H9 (cell line): ENCODE results near the gene EHBP1L1. TPM values are rescaled to one million over a fixed set of nuclear protein-coding genes. Genes with fewer than 3 reads are reported as not detected.

ENCODE experiments used
- DNase-seq: peaks from one replicate; pipeline ENCODE4 v3.0.0-alpha.2; 2017
- H2AFZ ChIP-seq: one replicate; pipeline ENCODE4 v1.6.1; 2013; ENCODE audit warnings: mild to moderate bottlenecking, low read length, control low read depth, moderate library complexity
- H2AK5ac ChIP-seq: 2 replicates; pipeline ENCODE4 v1.6.1; 2013; ENCODE audit warnings: low read length, control low read depth, mixed read lengths; ENCODE audit not compliant: insufficient read length
- H2BK120ac ChIP-seq: one replicate; pipeline ENCODE4 v1.6.1; 2013; ENCODE audit warnings: low read depth, mild to moderate bottlenecking, low read length, control low read depth, inconsistent platforms; ENCODE audit not compliant: poor library complexity, severe bottlenecking
- H2BK12ac ChIP-seq: 2 replicates; pipeline ENCODE4 v1.6.1; 2013; ENCODE audit warnings: low read length, control low read depth, mixed read lengths, low read depth; ENCODE audit not compliant: insufficient read length
- H2BK15ac ChIP-seq: 2 replicates; pipeline ENCODE4 v1.6.1; 2013; ENCODE audit warnings: low read depth, low read length, control low read depth
- H2BK20ac ChIP-seq: one replicate; pipeline ENCODE4 v1.6.1; 2013; ENCODE audit warnings: low read depth, mild to moderate bottlenecking, low read length, control low read depth, inconsistent platforms; ENCODE audit not compliant: poor library complexity, severe bottlenecking
- H2BK5ac ChIP-seq: 2 replicates; pipeline ENCODE4 v1.6.1; 2013; ENCODE audit warnings: low read length, control low read depth, mixed read lengths; ENCODE audit not compliant: insufficient read length
- H3K14ac ChIP-seq: 2 replicates; pipeline ENCODE4 v1.6.1; 2013; ENCODE audit warnings: low read length, control low read depth; ENCODE audit not compliant: insufficient read depth
- H3K18ac ChIP-seq: 2 replicates; pipeline ENCODE4 v1.6.1; 2013; ENCODE audit warnings: low read depth, mild to moderate bottlenecking, mixed read lengths, low read length, control low read depth; ENCODE audit not compliant: insufficient read length
- H3K23ac ChIP-seq: 2 replicates; pipeline ENCODE4 v1.6.1; 2013; ENCODE audit warnings: low read length, control low read depth, mixed read lengths, low read depth; ENCODE audit not compliant: insufficient read length
- H3K23me2 ChIP-seq: 2 replicates; pipeline ENCODE4 v1.6.1; 2013; ENCODE audit warnings: low read depth, mild to moderate bottlenecking, mixed read lengths, low read length, control low read depth; ENCODE audit not compliant: insufficient read length, poor library complexity, severe bottlenecking
- H3K27ac ChIP-seq: 2 replicates; pipeline ENCODE4 v1.5.1; 2013; ENCODE audit warnings: low read length, control low read depth, mixed read lengths, low read depth; ENCODE audit not compliant: insufficient read length
- H3K27me3 ChIP-seq: 2 replicates; pipeline ENCODE4 v1.6.1; 2013; ENCODE audit warnings: low read length, control low read depth, inconsistent platforms; ENCODE audit not compliant: insufficient read depth
- H3K4ac ChIP-seq: 2 replicates; pipeline ENCODE4 v1.6.1; 2013; ENCODE audit warnings: low read depth, mild to moderate bottlenecking, control low read depth, inconsistent platforms, low read length, moderate library complexity
- H3K4me1 ChIP-seq: 2 replicates; pipeline ENCODE4 v1.6.1; 2013; ENCODE audit warnings: low read length, control low read depth, inconsistent platforms; ENCODE audit not compliant: insufficient read depth
- H3K4me2 ChIP-seq: 2 replicates; pipeline ENCODE4 v1.6.1; 2013; ENCODE audit warnings: low read length, control low read depth, mixed read lengths; ENCODE audit not compliant: insufficient read length, insufficient read depth
- H3K56ac ChIP-seq: 2 replicates; pipeline ENCODE4 v1.6.1; 2013; ENCODE audit warnings: low read depth, mild to moderate bottlenecking, mixed read lengths, low read length, control low read depth; ENCODE audit not compliant: insufficient read length
- H3K79me1 ChIP-seq: 2 replicates; pipeline ENCODE4 v1.6.1; 2013; ENCODE audit warnings: low read depth, mild to moderate bottlenecking, moderate library complexity, low read length, control low read depth, inconsistent platforms; ENCODE audit not compliant: insufficient read depth, poor library complexity, severe bottlenecking
- H3K79me2 ChIP-seq: 2 replicates; pipeline ENCODE4 v1.6.1; 2013; ENCODE audit warnings: low read length, control low read depth, inconsistent platforms; ENCODE audit not compliant: insufficient read depth
- H3K9ac ChIP-seq: 2 replicates; pipeline ENCODE4 v1.6.1; 2013; ENCODE audit warnings: low read length, control low read depth, mixed read lengths; ENCODE audit not compliant: insufficient read length; ENCODE audit errors: extremely low read depth
- H3K9me3 ChIP-seq: one replicate; pipeline ENCODE4 v1.6.1; 2013; ENCODE audit warnings: low read depth, low read length, inconsistent platforms; ENCODE audit not compliant: control insufficient read depth
- H3T11ph ChIP-seq: one replicate; pipeline ENCODE4 v1.6.1; 2013; ENCODE audit warnings: mild to moderate bottlenecking, low read length, control low read depth, inconsistent platforms
- H4K20me1 ChIP-seq: one replicate; pipeline ENCODE4 v1.6.1; 2013; ENCODE audit not compliant: control insufficient read depth, insufficient read length, insufficient read depth
- H4K5ac ChIP-seq: 2 replicates; pipeline ENCODE4 v1.6.1; 2013; ENCODE audit warnings: low read depth, mild to moderate bottlenecking, mixed read lengths, low read length, control low read depth; ENCODE audit not compliant: insufficient read length
- H4K8ac ChIP-seq: replicated peaks from 2 replicates; pipeline ENCODE4 v1.6.1; 2013; ENCODE audit warnings: low read length, control low read depth, mixed read lengths, low read depth; ENCODE audit not compliant: insufficient read length
- H4K91ac ChIP-seq: 2 replicates; pipeline ENCODE4 v1.6.1; 2013; ENCODE audit warnings: low read depth, mild to moderate bottlenecking, moderate library complexity, mixed read lengths, low read length, control low read depth; ENCODE audit not compliant: insufficient read length
- H3K27ac Mint-ChIP-seq, 3 experiments: 2 replicates in 2 of 3; 3 replicates in 1 of 3; pipeline ENCODE4 v1.8.0; 2020 to 2021; ENCODE audit warnings: mixed read lengths in 3 of 3, mild to moderate bottlenecking in 1 of 3, moderate library complexity in 1 of 3
- H3K27me3 Mint-ChIP-seq: 2 replicates; pipeline ENCODE4 v1.8.0; 2021; ENCODE audit warnings: low read depth, mild to moderate bottlenecking, moderate library complexity, mixed read lengths
- H3K36me3 Mint-ChIP-seq, 3 experiments: 2 replicates in 2 of 3; 3 replicates in 1 of 3; pipeline ENCODE4 v1.8.0; 2020 to 2021; ENCODE audit warnings: low read depth in 3 of 3, mixed read lengths in 3 of 3; ENCODE audit not compliant: insufficient read depth in 1 of 3
- H3K4me1 Mint-ChIP-seq, 2 experiments: 2 replicates each; pipeline ENCODE4 v1.8.0; 2020; ENCODE audit warnings: mixed read lengths in 2 of 2
- H3K4me3 Mint-ChIP-seq, 2 experiments: 2 replicates in 1 of 2; 3 replicates in 1 of 2; pipeline ENCODE4 v1.8.0; 2020 to 2021; ENCODE audit warnings: mild to moderate bottlenecking in 2 of 2, mixed read lengths in 2 of 2, moderate library complexity in 1 of 2
- H3K9me3 Mint-ChIP-seq, 2 experiments: 2 replicates in 1 of 2; 3 replicates in 1 of 2; pipeline ENCODE4 v1.8.0; 2020; ENCODE audit warnings: mild to moderate bottlenecking in 2 of 2, mixed read lengths in 2 of 2, moderate library complexity in 1 of 2
- CTCF ChIP-seq: fragments of 200-600 bp; sonication (generic); conservative IDR thresholded peaks from 3 replicates; pipeline ENCODE4 v1.8.0; 2021; ENCODE audit warnings: antibody characterized with exemption, mild to moderate bottlenecking
- WGBS: extraction: QIAGEN DNeasy Blood & Tissue Kit; methylation state at CpG from one replicate; pipeline ENCODE4 v1.1.7; 2013; ENCODE audit warnings: missing lambda C conversion rate, low lambda C conversion rate, mixed read lengths; ENCODE audit not compliant: insufficient read length; ENCODE audit errors: extremely low coverage; 5-methylcytosine and 5-hydroxymethylcytosine counted together
- total RNA-seq: library from RNA; stranded (reverse); gene quantifications from 2 replicates; pipeline ENCODE4 v1.2.1, GENCODE V29; 2021

EHBP1L1 gene
- total RNA-seq, 1 experiment from 2014 or later, result 13.8 TPM

GRCh38 chr11:65634905-65635731, 59.3 kb downstream of the EHBP1L1 start:
- H3K9me3 Mint-ChIP-seq, result no peaks in the 10 kb centered on the region
- no peak overlapping the region for H3K23ac ChIP-seq
- H3K4me3 Mint-ChIP-seq, result no peak overlapping the region; a peak in 1 of 5 replicates
- H3T11ph ChIP-seq, result no peak overlapping the region
- no peak overlapping the region for H2AK5ac ChIP-seq
- H2AFZ ChIP-seq, result no peak overlapping the region
- no peak overlapping the region for H3K4me2 ChIP-seq
- H2BK20ac ChIP-seq, result no peak overlapping the region
- no peak overlapping the region for H3K56ac ChIP-seq
- H3K4me1 ChIP-seq, result no peaks in the 10 kb centered on the region; the same call in 1 of the 2 replicates
- H3K36me3 Mint-ChIP-seq, result peaks cover 16 to 36% (median 33%) of the 10 kb centered on the region in 3 experiments; a peak in 6 of 7 replicates
- H3K4me1 Mint-ChIP-seq, result peaks cover 17 to 18% of the 10 kb centered on the region in 2 experiments
- H3K18ac ChIP-seq, result no peak overlapping the region
- H4K91ac ChIP-seq, result no peak overlapping the region
- DNase-seq, result no peak
- WGBS, result no CpG with 5 or more reads among the region's 46 CpGs
- no peak overlapping the region for H2BK15ac ChIP-seq
- H3K79me1 ChIP-seq, result no peaks in the 10 kb centered on the region
- H3K23me2 ChIP-seq, result peaks cover 5% of the 10 kb centered on the region
- no peak overlapping the region for H2BK12ac ChIP-seq
- no peaks in the 10 kb centered on the region for H3K27me3 Mint-ChIP-seq
- no peak overlapping the region for H4K5ac ChIP-seq
- H3K9ac ChIP-seq, result no peak overlapping the region
- no peak overlapping the region for H3K27ac ChIP-seq
- no peaks in the 10 kb centered on the region for H3K79me2 ChIP-seq
- no peaks in the 10 kb centered on the region for H3K27me3 ChIP-seq
- no peaks in the 10 kb centered on the region for H3K9me3 ChIP-seq
- no peak overlapping the region for H2BK5ac ChIP-seq
- no peak overlapping the region for H2BK120ac ChIP-seq
- no peak overlapping the region for H4K8ac ChIP-seq
- H3K27ac Mint-ChIP-seq, result no peak overlapping the region
- H4K20me1 ChIP-seq, result no peaks in the 10 kb centered on the region
- H3K4ac ChIP-seq, result no peak overlapping the region
- TF ChIP-seq CTCF, result no peak
- no peak overlapping the region for H3K14ac ChIP-seq
